Stimulated activated CD4-positive, alpha-beta T cell treated with anti-CD3 and anti-CD28 coated beads, Interleukin-4, amount 100 ng/mL, for 24 hours (primary cell): ENCODE data around the gene TIGD6.

Experiments
- DNase-seq: peaks from one replicate; pipeline ENCODE4 v3.0.0-alpha.2; 2020

TIGD6 gene

GRCh38 chr5:150015415-150015814, 15.0 kb upstream of the TIGD6 start:
- no peak for DNase-seq

- DNase-seq, result no peak
These were observed 14.0 kb upstream of the TIGD6 start for GRCh38 chr5:150014456-150014855.

- DNase-seq, result no peak
These were observed 13.5 kb upstream of the TIGD6 start for GRCh38 chr5:150013931-150014330.

- no peak for DNase-seq
These were observed 9.4 kb upstream of the TIGD6 start for GRCh38 chr5:150009671-150010387.

GRCh38 chr5:150007050-150007449, 6.6 kb upstream of the TIGD6 start:
- DNase-seq, result no peak

- DNase-seq, result no peak
These were observed 5.9 kb upstream of the TIGD6 start for GRCh38 chr5:150006318-150006717.

GRCh38 chr5:150001660-150002486, 1.4 kb upstream of the TIGD6 start:
- DNase-seq, result peak; percentile 63

GRCh38 chr5:150000990-150001659, 671 bp upstream of the TIGD6 start:
- peak; percentile 36 for DNase-seq

GRCh38 chr5:149999866-150000255, 593 bp downstream of the TIGD6 start:
- no peak for DNase-seq

- DNase-seq, result no peak
These were observed 1.1 kb downstream of the TIGD6 start for GRCh38 chr5:149999359-149999758.

GRCh38 chr5:149998281-149998680, 2.2 kb downstream of the TIGD6 start:
- no peak for DNase-seq

- no peak for DNase-seq
These were observed 4.1 kb downstream of the TIGD6 start for GRCh38 chr5:149996205-149996890.

- DNase-seq, result no peak
These were observed 4.9 kb downstream of the TIGD6 start for GRCh38 chr5:149995385-149996204.

GRCh38 chr5:149993471-149993870, 7.0 kb downstream of the TIGD6 start:
- no peak for DNase-seq

GRCh38 chr5:149990518-149991376, 9.7 kb downstream of the TIGD6 start:
- peak; percentile 74 for DNase-seq

GRCh38 chr5:149988126-149988525, 12.3 kb downstream of the TIGD6 start:
- DNase-seq, result no peak

- DNase-seq, result no peak
These were observed 17.9 kb downstream of the TIGD6 start for GRCh38 chr5:149982505-149982904.

- no peak for DNase-seq
These were observed 19.2 kb downstream of the TIGD6 start for GRCh38 chr5:149981206-149981605.

GRCh38 chr5:149979896-149980295, 20.6 kb downstream of the TIGD6 start:
- DNase-seq, result no peak

- DNase-seq, result no peak
These were observed 25.0 kb downstream of the TIGD6 start for GRCh38 chr5:149975409-149975808.
